HepG2 (cell line): ENCODE data around the gene ZNF740. TPM values are rescaled to one million over a fixed set of nuclear protein-coding genes. Genes with fewer than 3 reads are reported as not detected.

Experiments
- E2F2 ChIP-seq: sonication (generic); formaldehyde crosslinking; IDR thresholded peaks from 2 replicates; pipeline ENCODE4 v1.4.0; 2020; ENCODE audit warnings: missing genetic modification reagents, borderline replicate concordance
- HMGXB4 ChIP-seq, 2 experiments: sonication (generic) in 1 of 2; formaldehyde crosslinking in 1 of 2; IDR thresholded peaks; 2 replicates each; pipeline versions ENCODE4 v1.4.0 to v1.6.1; 2018 to 2020; ENCODE audit warnings: missing genetic modification reagents in 2 of 2, borderline replicate concordance in 1 of 2, low read depth in 1 of 2, mild to moderate bottlenecking in 1 of 2, missing biosample characterization in 1 of 2
- KDM5B ChIP-seq: sonication (generic); formaldehyde crosslinking; IDR thresholded peaks from 2 replicates; pipeline ENCODE4 v1.4.0; 2020; ENCODE audit warnings: missing genetic modification reagents, mild to moderate bottlenecking, borderline replicate concordance
- PHF5A ChIP-seq: IDR thresholded peaks from one replicate; pipeline ENCODE4 v1.6.1; 2018; ENCODE audit warnings: low read depth, missing genetic modification reagents; ENCODE audit not compliant: unreplicated experiment
- POGZ ChIP-seq: sonication (generic); formaldehyde crosslinking; IDR thresholded peaks from 2 replicates; pipeline ENCODE4 v1.4.0; 2020; ENCODE audit warnings: mild to moderate bottlenecking, missing genetic modification reagents
- SKI ChIP-seq: fragments of 450-650 bp; IDR thresholded peaks from one replicate; pipeline ENCODE4 v1.6.1; 2018; ENCODE audit warnings: mild to moderate bottlenecking; ENCODE audit not compliant: partially characterized antibody
- SMARCE1 ChIP-seq: fragments of 450-650 bp; IDR thresholded peaks from 2 replicates; pipeline ENCODE4 v1.6.1; 2017; ENCODE audit warnings: borderline replicate concordance
- SRSF4 ChIP-seq: fragments of 200-400 bp; formaldehyde crosslinking; IDR thresholded peaks from one replicate; pipeline ENCODE4 v1.6.1; 2018; ENCODE audit warnings: mild to moderate bottlenecking, low read depth, low read length, moderate library complexity; ENCODE audit not compliant: poor library complexity, severe bottlenecking
- ZNF607 ChIP-seq: sonication (generic); formaldehyde crosslinking; IDR thresholded peaks from 2 replicates; pipeline ENCODE4 v1.5.1; 2020; ENCODE audit warnings: missing genetic modification reagents, mild to moderate bottlenecking, borderline replicate concordance
- ZNF816 ChIP-seq: sonication (generic); formaldehyde crosslinking; IDR thresholded peaks from 2 replicates; pipeline ENCODE4 v1.8.0; 2022; ENCODE audit warnings: missing genetic modification reagents, mild to moderate bottlenecking, borderline replicate concordance
- ZUFSP ChIP-seq: sonication (generic); formaldehyde crosslinking; IDR thresholded peaks from 2 replicates; pipeline ENCODE4 v1.9.0; 2021; ENCODE audit warnings: missing genetic modification reagents, mild to moderate bottlenecking, borderline replicate concordance
- polyA plus RNA-seq, 8 experiments: library from polyadenylated mRNA; depleted of rRNA in 3 of 8; stranded (reverse) in 7 of 8; unstranded in 1 of 8; fragments of >200 nt; fragmentation: Illumina TruSeq in 4 of 8; extraction: Trizol in 4 of 8; gene quantifications; 2 replicates each; pipeline versions ENCODE4 v1.2.1 to v1.2.3, GENCODE V29; 2011 to 2016; ENCODE audit warnings: low read depth in 4 of 8, missing spikeins in 1 of 8, mixed read lengths in 1 of 8; ENCODE audit not compliant: insufficient read depth in 1 of 8
- total RNA-seq, 5 experiments: library from RNA; depleted of rRNA; stranded (reverse); fragments of >200 nt; fragmentation: Illumina TruSeq; extraction: Trizol; gene quantifications; 2 replicates each; pipeline ENCODE4 v1.2.3, GENCODE V29; 2016; ENCODE audit warnings: low read depth in 1 of 5

ZNF740 gene
- total and polyA plus RNA-seq, 2 of the 13 experiments (the other 11 are each of a cell fraction or from before 2014, with no cell fraction given): 16.9 to 19.0 TPM

- TF ChIP-seq E2F2 (no peak), KDM5B (CRISPR knock-in tag) (no peak), SKI (no peak), POGZ (CRISPR knock-in tag) (no peak), SRSF4 (no peak), HMGXB4 (CRISPR knock-in tag; IDR thresholded peaks at IDR 0.05; ENCODE audit: borderline replicate concordance in 1 of 2, low read depth in 1 of 2) (no peak), PHF5A (no peak), ZNF816 (CRISPR knock-in tag) (no peak), ZUFSP (CRISPR knock-in tag) (no peak), ZNF607 (no peak), SMARCE1 (no peak)
These were observed 10.3 kb upstream of the ZNF740 start (continued) for GRCh38 chr12:53170215-53170614.
